NCI-H748 treated with DMSO at 0.1 percent for 48 hours (cell line): ENCODE data around the gene RNF113B.

Source experiments
- DNase-seq: peaks from one replicate; lab custom pipeline; 2025; lab: John Stamatoyannopoulos, UW

RNF113B gene

GRCh38 chr13:98141091-98141490 is 36.0 kb downstream of the RNF113B start:
- no peak for DNase-seq

- DNase-seq: no peak
Measured at GRCh38 chr13:98134901-98135300, 42.2 kb downstream of the RNF113B start.

- no peak for DNase-seq
Measured at GRCh38 chr13:98133946-98134345, 43.1 kb downstream of the RNF113B start.

- DNase-seq: no peak
Measured at GRCh38 chr13:98129059-98129746, 47.9 kb downstream of the RNF113B start.
